Cardiac muscle cell (in vitro differentiated cells and primary cell): Measurements from ENCODE around the gene MDM4. TPM values are rescaled to one million over a fixed set of nuclear protein-coding genes. Genes with fewer than 3 reads are reported as not detected.
"Not testable (repeated sequence)": the region's sequence is repeated elsewhere in the genome, so short reads cannot be mapped to it uniquely, and the experiment has no call there.

Experiments
- DNase-seq, 2 donors: peaks; one replicate each; pipeline versions ENCODE4 v3.0.0 to v3.0.0-alpha.2; 2010 to 2017; ENCODE audit warnings: low read depth in 1 of 2, low spot score in 1 of 2
- H3K27ac ChIP-seq: fragments of 200-600 bp; sonication (generic); 2 replicates; pipeline ENCODE4 v1.5.1; 2016
- H3K27me3 ChIP-seq: fragments of 200-600 bp; sonication (generic); 2 replicates; pipeline ENCODE4 v1.6.0; 2016; ENCODE audit warnings: control low read depth
- H3K36me3 ChIP-seq: fragments of 200-600 bp; sonication (generic); 2 replicates; pipeline ENCODE4 v1.5.1; 2016; ENCODE audit warnings: control low read depth
- H3K4me1 ChIP-seq: fragments of 200-600 bp; sonication (generic); 2 replicates; pipeline ENCODE4 v1.8.1; 2017; ENCODE audit warnings: low read depth, mild to moderate bottlenecking, mixed run types
- H3K4me3 ChIP-seq: fragments of 200-600 bp; sonication (generic); 2 replicates; pipeline ENCODE4 v1.5.1; 2016; ENCODE audit warnings: mild to moderate bottlenecking
- H3K9me3 ChIP-seq: fragments of 200-600 bp; sonication (generic); 2 replicates; pipeline ENCODE4 v1.5.1; 2017; ENCODE audit warnings: low read depth, mild to moderate bottlenecking, control low read depth
- CTCF ChIP-seq: IDR thresholded peaks from 2 replicates; pipeline ENCODE4 v1.5.1; 2012; ENCODE audit warnings: low read depth, mild to moderate bottlenecking, low read length
- polyA plus RNA-seq: library from polyadenylated mRNA; unstranded; fragments of >200 nt; fragmentation: Nextera tagmentation; extraction: Ambion mirVana; gene quantifications from 2 replicates; pipeline ENCODE4 v1.2.1, GENCODE V29; 2016
- total RNA-seq: library from RNA; depleted of rRNA; stranded (reverse); fragments of >200 nt; gene quantifications from 2 replicates; pipeline ENCODE4 v1.2.3, GENCODE V29; 2016

The MDM4 gene
- total and polyA plus RNA-seq, 2 experiments from 2014 or later: 30.8 to 62.0 TPM

GRCh38 chr1:204567071-204567470 lies 50.9 kb downstream of the MDM4 start:
- no peak overlapping the region for H3K27ac ChIP-seq
- no peak for DNase-seq
- no peaks in the 10 kb centered on the region for H3K27me3 ChIP-seq
- H3K4me1 ChIP-seq: no peaks in the 10 kb centered on the region
- no peaks in the 10 kb centered on the region for H3K36me3 ChIP-seq
- H3K9me3 ChIP-seq: no peaks in the 10 kb centered on the region
- TF ChIP-seq CTCF: no peak
- H3K4me3 ChIP-seq: no peak overlapping the region

- no peak for DNase-seq
- Histone ChIP-seq H3K27me3 (no peaks in the 10 kb centered on the region), H3K4me1 (no peaks in the 10 kb centered on the region), H3K36me3 (no peaks in the 10 kb centered on the region), H3K4me3 (no peak overlapping the region), H3K9me3 (no peaks in the 10 kb centered on the region), H3K27ac (no peak overlapping the region)
- TF ChIP-seq CTCF: no peak
These were observed 52.5 kb downstream of the MDM4 start for GRCh38 chr1:204568576-204569315.

- no peaks in the 10 kb centered on the region for H3K9me3 ChIP-seq
- no peak for TF ChIP-seq CTCF
These were observed 53.3 kb downstream of the MDM4 start for GRCh38 chr1:204569478-204569877.

GRCh38 chr1:204570021-204570420 lies 53.8 kb downstream of the MDM4 start:
- not testable (repeated sequence) for H3K9me3 ChIP-seq, H3K4me3 ChIP-seq, H3K36me3 ChIP-seq, H3K4me1 ChIP-seq, H3K27ac ChIP-seq, DNase-seq, H3K27me3 ChIP-seq

More at GRCh38 chr1:204569478-204569877, 53.3 kb downstream of the MDM4 start:
- no peak for DNase-seq
- Histone ChIP-seq H3K27me3 (no peaks in the 10 kb centered on the region), H3K27ac (no peak overlapping the region), H3K4me3 (no peak overlapping the region), H3K4me1 (peaks cover 4% of the 10 kb centered on the region), H3K36me3 (no peaks in the 10 kb centered on the region)

GRCh38 chr1:204571128-204571527 lies 54.9 kb downstream of the MDM4 start:
- H3K9me3 ChIP-seq: no peaks in the 10 kb centered on the region
- no peak for DNase-seq
- peaks cover 4% of the 10 kb centered on the region for H3K27me3 ChIP-seq
- no peak overlapping the region for H3K4me3 ChIP-seq
- H3K4me1 ChIP-seq: peaks cover 7% of the 10 kb centered on the region
- TF ChIP-seq CTCF: no peak
- no peaks in the 10 kb centered on the region for H3K36me3 ChIP-seq
- no peak overlapping the region for H3K27ac ChIP-seq

- Histone ChIP-seq H3K9me3 (no peaks in the 10 kb centered on the region), H3K27ac (no peak overlapping the region), H3K36me3 (no peaks in the 10 kb centered on the region), H3K4me1 (peaks cover 7% of the 10 kb centered on the region), H3K27me3 (peaks cover 5% of the 10 kb centered on the region), H3K4me3 (no peak overlapping the region)
- TF ChIP-seq CTCF: no peak
- DNase-seq: no peak
These were observed 55.4 kb downstream of the MDM4 start for GRCh38 chr1:204571631-204572030.
